GM13977 (cell line): ENCODE measurements around the gene GATAD2A.

Experiments used
- DNase-seq: peaks from one replicate; pipeline ENCODE4 v3.0.0; 2012; ENCODE audit warnings: low spot score
- in situ Hi-C: fragments of 300-500 bp; cut with MboI; formaldehyde crosslinking; loops from one replicate; pipeline ENCODE4 v1.12.0; 2022; ENCODE audit warnings: low sequenced_read_pairs, low pct_unique_long_range_greater_than_20kb, mixed read lengths, inconsistent platforms; ENCODE audit not compliant: unreplicated experiment
- TF ChIP-seq, protein P1 (sequence below): IDR thresholded peaks from 2 replicates; pipeline ENCODE4 v1.5.1; 2012; ENCODE audit warnings: mild to moderate bottlenecking, control low read depth; ENCODE audit not compliant: insufficient read depth; ENCODE audit errors: extremely low read depth, missing control alignments

Gene GATAD2A

DNA sequence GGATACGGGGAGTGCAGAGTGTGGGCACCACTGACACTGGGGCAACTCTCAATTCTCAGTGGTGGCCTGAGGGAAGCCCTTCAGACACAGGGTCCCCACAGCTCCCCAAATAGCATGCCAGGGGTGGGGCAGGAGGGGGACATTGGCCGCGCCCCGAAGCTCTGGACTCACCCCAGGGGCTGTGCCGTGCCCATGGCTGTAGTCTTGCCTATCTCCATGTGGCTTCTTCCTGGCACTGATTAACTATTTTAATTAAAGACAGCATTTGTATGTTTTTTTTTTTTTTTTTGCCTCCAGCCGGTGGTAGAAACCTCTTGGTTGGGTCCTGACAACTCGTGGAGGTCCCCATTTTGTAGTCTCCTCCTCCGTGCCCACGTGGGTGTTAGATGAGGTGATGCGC is 23.3 kb downstream of the GATAD2A start:
- TF ChIP-seq, protein P1, sequence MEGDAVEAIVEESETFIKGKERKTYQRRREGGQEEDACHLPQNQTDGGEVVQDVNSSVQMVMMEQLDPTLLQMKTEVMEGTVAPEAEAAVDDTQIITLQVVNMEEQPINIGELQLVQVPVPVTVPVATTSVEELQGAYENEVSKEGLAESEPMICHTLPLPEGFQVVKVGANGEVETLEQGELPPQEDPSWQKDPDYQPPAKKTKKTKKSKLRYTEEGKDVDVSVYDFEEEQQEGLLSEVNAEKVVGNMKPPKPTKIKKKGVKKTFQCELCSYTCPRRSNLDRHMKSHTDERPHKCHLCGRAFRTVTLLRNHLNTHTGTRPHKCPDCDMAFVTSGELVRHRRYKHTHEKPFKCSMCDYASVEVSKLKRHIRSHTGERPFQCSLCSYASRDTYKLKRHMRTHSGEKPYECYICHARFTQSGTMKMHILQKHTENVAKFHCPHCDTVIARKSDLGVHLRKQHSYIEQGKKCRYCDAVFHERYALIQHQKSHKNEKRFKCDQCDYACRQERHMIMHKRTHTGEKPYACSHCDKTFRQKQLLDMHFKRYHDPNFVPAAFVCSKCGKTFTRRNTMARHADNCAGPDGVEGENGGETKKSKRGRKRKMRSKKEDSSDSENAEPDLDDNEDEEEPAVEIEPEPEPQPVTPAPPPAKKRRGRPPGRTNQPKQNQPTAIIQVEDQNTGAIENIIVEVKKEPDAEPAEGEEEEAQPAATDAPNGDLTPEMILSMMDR: no peak
- in situ Hi-C loops: no loop called here
- DNase-seq: no peak

DNA sequence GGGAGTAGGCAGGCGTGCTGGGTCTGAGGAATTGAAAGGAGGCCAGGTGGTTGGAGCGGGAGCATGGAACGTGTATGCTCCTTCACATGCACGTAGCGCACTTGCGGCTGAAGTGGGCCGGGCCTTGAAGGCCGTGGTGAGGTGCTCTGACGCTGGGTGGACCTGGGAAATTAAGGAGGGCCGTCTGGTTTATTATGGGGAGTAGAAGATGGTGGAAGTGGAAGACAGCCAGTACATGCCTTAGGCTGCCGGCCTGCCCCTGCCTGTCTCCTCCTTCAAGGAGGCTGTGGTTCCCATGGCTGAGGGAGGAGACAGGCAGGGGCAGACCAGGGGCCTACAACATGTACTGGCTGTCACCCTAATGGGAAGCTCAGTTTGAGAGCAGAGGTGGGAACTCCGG is 23.9 kb downstream of the GATAD2A start:
- in situ Hi-C loops: no loop called here
- TF ChIP-seq, protein P1: no peak
- no peak for DNase-seq

DNA sequence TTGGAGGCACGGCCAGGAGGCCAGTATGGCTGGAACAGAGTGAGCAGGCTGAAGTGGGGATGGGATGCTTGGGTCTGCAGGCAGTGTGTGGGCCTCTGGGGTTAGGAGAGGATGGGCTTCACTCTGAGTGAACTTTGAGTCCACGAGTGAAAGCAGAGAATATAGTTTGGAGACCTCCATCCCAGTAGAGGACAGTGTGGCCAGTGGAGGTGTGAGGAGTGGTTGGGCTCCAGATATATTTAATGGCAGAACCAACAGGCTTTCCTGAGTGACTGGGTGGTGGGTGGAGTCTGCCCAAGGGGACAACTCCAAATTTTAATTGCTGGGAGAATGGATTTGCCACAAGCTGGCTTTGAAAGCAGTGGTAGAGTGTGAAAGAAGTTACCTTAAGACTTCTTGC is 27.3 kb downstream of the GATAD2A start:
- DNase-seq: no peak
- in situ Hi-C loops: no loop called here

DNA sequence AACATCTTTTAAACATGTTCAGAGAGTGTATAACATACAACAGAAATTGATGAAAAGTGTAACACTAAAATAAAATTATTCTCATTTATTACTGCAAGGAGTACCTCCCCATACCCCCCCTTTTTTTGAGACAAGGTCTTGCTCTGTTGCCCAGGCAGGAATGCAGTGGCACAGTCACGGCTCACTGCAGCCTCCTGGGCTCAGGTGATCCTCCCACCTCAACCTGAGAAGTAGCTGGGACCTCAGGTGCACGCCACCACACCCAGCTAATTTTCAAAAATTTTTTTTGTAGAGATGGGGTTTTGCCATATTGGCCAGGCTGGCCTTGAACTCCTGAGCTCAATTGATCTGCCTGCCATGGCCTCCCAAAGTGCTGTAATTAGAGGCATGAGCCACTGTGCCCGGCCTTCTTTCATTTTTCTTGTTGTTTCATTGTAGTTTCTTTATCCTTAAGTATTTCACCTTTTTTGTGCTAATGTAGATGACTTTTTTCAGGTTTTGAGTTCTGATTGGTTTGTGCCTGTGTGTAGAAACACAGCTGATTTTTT is 28.3 kb downstream of the GATAD2A start:
- DNase-seq: no peak
- in situ Hi-C loops: no loop called here
- TF ChIP-seq, protein P1: no peak

More for the DNA sequence above, 27.3 kb downstream of the GATAD2A start:
- TF ChIP-seq, protein P1: no peak

DNA sequence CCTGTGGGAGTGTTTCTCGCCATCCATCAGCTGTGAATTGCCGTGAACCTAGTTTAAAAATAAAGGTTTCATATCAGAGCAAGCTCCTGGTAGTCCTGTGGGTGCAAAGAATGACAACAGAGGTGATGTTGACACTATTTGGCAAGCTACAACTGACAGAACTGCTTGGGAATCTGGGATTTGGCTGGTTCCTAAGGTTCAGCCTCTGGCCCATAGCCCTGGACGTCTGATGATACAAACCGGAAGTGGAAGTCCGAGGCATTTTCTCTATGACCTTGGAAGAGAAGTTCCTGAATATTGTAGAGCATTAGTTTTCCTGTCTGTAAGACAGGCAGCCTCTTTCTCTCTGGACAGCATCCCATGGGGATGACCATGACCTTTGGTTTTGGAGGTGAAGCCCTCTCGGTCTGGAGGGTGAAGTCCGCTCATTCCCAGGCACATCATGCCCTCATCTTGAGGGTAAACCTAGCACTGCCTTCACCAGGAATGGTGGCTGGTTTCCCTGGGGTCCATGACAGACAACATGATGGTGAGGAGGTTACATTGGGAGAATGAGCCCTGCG is 29.1 kb downstream of the GATAD2A start:
- DNase-seq: no peak
- in situ Hi-C loops: no loop called here
- TF ChIP-seq, protein P1: no peak

DNA sequence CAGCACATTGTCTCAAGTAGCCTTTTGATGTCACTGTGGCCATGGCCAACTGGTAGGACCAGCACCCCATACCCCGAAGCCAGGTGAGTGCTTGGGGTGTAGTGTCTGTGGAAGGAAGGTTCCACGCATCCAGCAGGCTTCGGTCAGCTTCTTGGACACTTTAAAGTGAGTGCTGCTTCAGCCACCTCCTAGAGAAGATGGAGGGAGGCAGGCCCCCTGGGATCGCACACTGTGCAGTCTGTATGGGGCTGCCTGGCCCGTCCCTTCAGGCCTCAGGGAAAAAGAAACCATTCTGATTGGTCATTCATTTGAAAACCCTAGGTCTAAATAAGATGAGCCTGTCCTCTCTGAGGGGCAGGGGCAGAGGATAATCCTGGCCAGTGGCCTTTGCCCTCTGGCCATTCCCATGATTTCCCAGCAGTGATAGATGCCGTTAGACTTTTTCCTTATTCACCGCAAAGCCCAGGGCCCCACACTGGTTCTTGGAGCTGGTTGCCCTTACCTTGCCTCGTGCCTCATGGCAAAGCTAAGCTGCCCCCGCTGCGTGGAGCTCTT is 30.7 kb downstream of the GATAD2A start:
- no peak for DNase-seq
- in situ Hi-C loops: no loop called here
- TF ChIP-seq, protein P1: no peak
